Esophagus squamous epithelium (tissue), 4 donors: ENCODE results near the gene CRADD.

ENCODE experiments used
- CTCF ChIP-seq, 6 experiments: fragments of 450-650 bp in 4 of 6; fragments of 200-600 bp in 2 of 6; sonication (generic) in 2 of 6; IDR thresholded peaks; one replicate each; pipeline ENCODE4 v1.5.1; 2016 to 2019; ENCODE audit warnings: antibody characterized with exemption in 6 of 6, mild to moderate bottlenecking in 4 of 6, moderate library complexity in 4 of 6
- POLR2A ChIP-seq, 4 donors: fragments of 450-650 bp; IDR thresholded peaks; one replicate each; pipeline ENCODE4 v1.6.1; 2017; ENCODE audit warnings: antibody characterized with exemption in 4 of 4, mild to moderate bottlenecking in 4 of 4, moderate library complexity in 3 of 4

- TF ChIP-seq CTCF (IDR thresholded peaks at IDR 0.05) (no peak), POLR2A (IDR thresholded peaks at IDR 0.05) (no peak)
These were observed 147.6 kb downstream of the CRADD start for GRCh38 chr12:93824514-93825500.
